GM20000 (cell line): ENCODE results near the gene CERS6.

Experiments
- DNase-seq: peaks from one replicate; pipeline ENCODE4 v3.0.0; 2012; ENCODE audit warnings: low spot score
- CTCF ChIP-seq: IDR thresholded peaks from 2 replicates; pipeline ENCODE4 v1.5.1; 2012; ENCODE audit warnings: mild to moderate bottlenecking, control low read depth; ENCODE audit errors: extremely low read depth, missing control alignments

CERS6 gene

GRCh38 chr2:168565112-168565511, 109.0 kb downstream of the CERS6 start:
- TF ChIP-seq CTCF: no peak
- no peak for DNase-seq

GRCh38 chr2:168565512-168565911, 109.4 kb downstream of the CERS6 start:
- DNase-seq: no peak

GRCh38 chr2:168566974-168567665, 111.0 kb downstream of the CERS6 start:
- TF ChIP-seq CTCF: no peak
- DNase-seq: no peak

More at GRCh38 chr2:168565512-168565911, 109.4 kb downstream of the CERS6 start:
- TF ChIP-seq CTCF: no peak

- no peak for TF ChIP-seq CTCF
- no peak for DNase-seq
Observed at GRCh38 chr2:168567836-168568235, 111.8 kb downstream of the CERS6 start.

GRCh38 chr2:168568476-168569267, 112.6 kb downstream of the CERS6 start:
- no peak for TF ChIP-seq CTCF
- no peak for DNase-seq

GRCh38 chr2:168571061-168571460, 115.0 kb downstream of the CERS6 start:
- TF ChIP-seq CTCF: no peak
- DNase-seq: no peak

- no peak for TF ChIP-seq CTCF
- no peak for DNase-seq
Observed at GRCh38 chr2:168573128-168573903, 117.2 kb downstream of the CERS6 start.
